Mucosa of descending colon (tissue), 3 donors: ENCODE results near the gene TMEM144. TPM values are rescaled to one million over a fixed set of nuclear protein-coding genes. Genes with fewer than 3 reads are reported as not detected.

ENCODE experiments used
- ATAC-seq: fragments of 200-7000 bp; cut with Tn5 transposase; one replicate; pipeline ENCODE4 v1.9.1; 2020; ENCODE audit warnings: mild to moderate bottlenecking, moderate library complexity
- DNase-seq, 3 donors: peaks; one replicate each; pipeline ENCODE4 v3.0.0-alpha.2; 2020
- H3K36me3 ChIP-seq: fragments of 200-600 bp; one replicate; pipeline ENCODE4 v1.8.0; 2021; ENCODE audit warnings: low read depth, mild to moderate bottlenecking
- H3K4me1 ChIP-seq: fragments of 200-600 bp; one replicate; pipeline ENCODE4 v1.8.0; 2021; ENCODE audit warnings: low read depth, mild to moderate bottlenecking
- H3K4me3 ChIP-seq: fragments of 200-600 bp; one replicate; pipeline ENCODE4 v1.8.0; 2021; ENCODE audit warnings: mild to moderate bottlenecking
- H3K9me3 ChIP-seq: fragments of 200-600 bp; one replicate; pipeline ENCODE4 v1.8.0; 2021; ENCODE audit warnings: mild to moderate bottlenecking
- CTCF ChIP-seq: fragments of 200-600 bp; IDR thresholded peaks from one replicate; pipeline ENCODE4 v1.8.0; 2022; ENCODE audit warnings: antibody characterized with exemption, mild to moderate bottlenecking
- intact Hi-C, 2 donors: fragments of 100-400 bp; cut with DNase I in 1 of 2; cut with micrococcal nuclease in 1 of 2; formaldehyde crosslinking; loops; one replicate each; pipeline versions ENCODE4 v1.11.0 to v1.11.1; 2022; cut with DNase I, micrococcal nuclease
- total RNA-seq, 3 donors: library from RNA; stranded (reverse); fragmentation: NEBNext Ultra II Directional in 2 of 3; extraction: Animal tissue kit (Norgen Biotek cat#: 25700) in 2 of 3; gene quantifications; one replicate each; pipeline versions ENCODE4 v1.2.1 to v1.2.4, GENCODE V29; 2021 to 2023
- donor health status: DM: no; HTN: no; CAD: no; lungs with moderate emphysema.
- donor health status: DM: no; HTN: no; CAD: no.
- donor health status: DM: no; HTN: yes; CAD: no.

TMEM144 gene
- total RNA-seq, 3 donors from 2014 or later, result 16.1 to 36.7 (median 32.4) TPM

GRCh38 chr4:158304694-158305093 lies 94.4 kb downstream of the TMEM144 start:
- no peaks in the 10 kb centered on the region for H3K9me3 ChIP-seq
- H3K36me3 ChIP-seq, result no peaks in the 10 kb centered on the region
- no peak overlapping the region for H3K4me3 ChIP-seq
- no peaks in the 10 kb centered on the region for H3K4me1 ChIP-seq
- no peak for ATAC-seq
- intact Hi-C loops, result no loop called here
- TF ChIP-seq CTCF, result no peak
- no peak for DNase-seq

Other genes starting within 250 kb of the TMEM144 start
- gene GASK1B, start 37.5 kb upstream of the TMEM144 start, total RNA-seq, result 10 to 100 TPM; 10.3 to 21.6 (median 20.2) TPM